ENCODE results near the gene LYZL1.
"Not testable (repeated sequence)": the region's sequence is repeated elsewhere in the genome, so short reads cannot be mapped to it uniquely, and the experiment has no call there.

The LYZL1 gene

GRCh38 chr10:29288906-29289305, at the start of gene LYZL1:
TSS of gene LYZL1 (plus strand) at chr10:29289070. CDS start at chr10:29291868, 2,798 bp downstream.
- DNase-seq (ENCODE audit: low spot score), result not testable (repeated sequence)

GRCh38 chr10:29239569-29240472, 49.0 kb upstream of the LYZL1 start:
- no peak for DNase-seq (ENCODE audit: low spot score)

GRCh38 chr10:29240986-29241660, 47.7 kb upstream of the LYZL1 start:
- DNase-seq (ENCODE audit: low spot score), result no peak

- no peak for DNase-seq (ENCODE audit: low spot score)
Observed at GRCh38 chr10:29241925-29242324, 46.9 kb upstream of the LYZL1 start.

- DNase-seq (ENCODE audit: low spot score), result no peak
Observed at GRCh38 chr10:29243066-29243465, 45.8 kb upstream of the LYZL1 start.

GRCh38 chr10:29243750-29244149, 45.1 kb upstream of the LYZL1 start:
- DNase-seq (ENCODE audit: low spot score), result no peak

- no peak for DNase-seq (ENCODE audit: low spot score)
Observed at GRCh38 chr10:29244978-29245377, 43.9 kb upstream of the LYZL1 start.

- no peak for DNase-seq (ENCODE audit: low spot score)
Observed at GRCh38 chr10:29245476-29245875, 43.4 kb upstream of the LYZL1 start.

GRCh38 chr10:29246449-29246848, 42.4 kb upstream of the LYZL1 start:
- DNase-seq (ENCODE audit: low spot score), result no peak

- no peak for DNase-seq (ENCODE audit: low spot score)
Observed at GRCh38 chr10:29248158-29248557, 40.7 kb upstream of the LYZL1 start.

GRCh38 chr10:29249018-29249417, 39.9 kb upstream of the LYZL1 start:
- no peak for DNase-seq (ENCODE audit: low spot score)

GRCh38 chr10:29250066-29250465, 38.8 kb upstream of the LYZL1 start:
- DNase-seq (ENCODE audit: low spot score), result no peak

GRCh38 chr10:29252811-29253689, 35.8 kb upstream of the LYZL1 start:
- DNase-seq (ENCODE audit: low spot score), result no peak

- no peak for DNase-seq (ENCODE audit: low spot score)
Observed at GRCh38 chr10:29253690-29254029, 35.2 kb upstream of the LYZL1 start.

- no peak for DNase-seq (ENCODE audit: low spot score)
Observed at GRCh38 chr10:29254123-29255046, 34.5 kb upstream of the LYZL1 start.

GRCh38 chr10:29255104-29255503, 33.8 kb upstream of the LYZL1 start:
- DNase-seq (ENCODE audit: low spot score), result no peak

GRCh38 chr10:29256019-29256418, 32.9 kb upstream of the LYZL1 start:
- no peak for DNase-seq (ENCODE audit: low spot score)

- DNase-seq (ENCODE audit: low spot score), result no peak
Observed at GRCh38 chr10:29256586-29256985, 32.3 kb upstream of the LYZL1 start.

- DNase-seq (ENCODE audit: low spot score), result no peak
Observed at GRCh38 chr10:29257106-29257783, 31.6 kb upstream of the LYZL1 start.

GRCh38 chr10:29257784-29258135, 31.1 kb upstream of the LYZL1 start:
- DNase-seq (ENCODE audit: low spot score), result no peak

GRCh38 chr10:29259498-29259897, 29.4 kb upstream of the LYZL1 start:
- DNase-seq (ENCODE audit: low spot score), result no peak
